ENCODE data around the gene TGFBR2.

TGFBR2 gene

GRCh38 chr3:30586096-30586805 is 20.1 kb upstream of the TGFBR2 start:
- Histone ChIP-seq H3K27ac (no peak overlapping the region), H3K4me1 (ENCODE audit: low read depth, poor library complexity, severe bottlenecking) (no peaks in the 10 kb centered on the region), H3K4me3 (IDR thresholded peaks at IDR 0.05; ENCODE audit: insufficient read depth, low read depth, low read length) (no peak overlapping the region), H3K9ac (no peak overlapping the region), H3K27me3 (ENCODE audit: insufficient read depth, low read depth) (no peaks in the 10 kb centered on the region), H3K4me2 (no peak overlapping the region), H2AFZ (ENCODE audit: low read depth) (no peak overlapping the region), H3K79me2 (ENCODE audit: insufficient read depth, low read depth) (no peaks in the 10 kb centered on the region), H3K36me3 (ENCODE audit: insufficient read depth) (no peaks in the 10 kb centered on the region), H4K20me1 (ENCODE audit: insufficient read depth) (no peaks in the 10 kb centered on the region)
- TF ChIP-seq CTCF (conservative IDR thresholded peaks at IDR 0.05; ENCODE audit: low read depth, low read length) = no peak

GRCh38 chr3:30586806-30587486 is 19.5 kb upstream of the TGFBR2 start:
- H3K27me3 ChIP-seq (ENCODE audit: insufficient read depth, low read depth) = no peaks in the 10 kb centered on the region
- no peak overlapping the region for H3K27ac ChIP-seq
- H2AFZ ChIP-seq (ENCODE audit: low read depth) = no peak overlapping the region
- H3K4me1 ChIP-seq (ENCODE audit: low read depth, poor library complexity, severe bottlenecking) = no peaks in the 10 kb centered on the region
- no peak overlapping the region for H3K9ac ChIP-seq
- no peak overlapping the region for H3K4me3 ChIP-seq (IDR thresholded peaks at IDR 0.05; ENCODE audit: insufficient read depth, low read depth, low read length)
- H3K36me3 ChIP-seq (ENCODE audit: insufficient read depth) = no peaks in the 10 kb centered on the region
- no peak for TF ChIP-seq CTCF (conservative IDR thresholded peaks at IDR 0.05; ENCODE audit: low read depth, low read length)
- H4K20me1 ChIP-seq (ENCODE audit: insufficient read depth) = no peaks in the 10 kb centered on the region
- H3K4me2 ChIP-seq = no peak overlapping the region
- H3K79me2 ChIP-seq (ENCODE audit: insufficient read depth, low read depth) = no peaks in the 10 kb centered on the region

GRCh38 chr3:30587904-30588303 is 18.5 kb upstream of the TGFBR2 start:
- H3K9ac ChIP-seq = no peak overlapping the region
- H3K4me2 ChIP-seq = no peak overlapping the region
- TF ChIP-seq CTCF (conservative IDR thresholded peaks at IDR 0.05; ENCODE audit: low read depth, low read length) = no peak
- no peaks in the 10 kb centered on the region for H3K4me1 ChIP-seq (ENCODE audit: low read depth, poor library complexity, severe bottlenecking)
- H4K20me1 ChIP-seq (ENCODE audit: insufficient read depth) = no peaks in the 10 kb centered on the region
- no peaks in the 10 kb centered on the region for H3K27me3 ChIP-seq (ENCODE audit: insufficient read depth, low read depth)
- no peak overlapping the region for H2AFZ ChIP-seq (ENCODE audit: low read depth)
- H3K4me3 ChIP-seq (IDR thresholded peaks at IDR 0.05; ENCODE audit: insufficient read depth, low read depth, low read length) = no peak overlapping the region
- H3K36me3 ChIP-seq (ENCODE audit: insufficient read depth) = no peaks in the 10 kb centered on the region
- no peak overlapping the region for H3K27ac ChIP-seq
- no peaks in the 10 kb centered on the region for H3K79me2 ChIP-seq (ENCODE audit: insufficient read depth, low read depth)

- H3K4me1 ChIP-seq (ENCODE audit: low read depth, poor library complexity, severe bottlenecking) = peaks cover 17% of the 10 kb centered on the region
- H3K27me3 ChIP-seq (ENCODE audit: insufficient read depth, low read depth) = no peaks in the 10 kb centered on the region
- no peak for TF ChIP-seq CTCF (conservative IDR thresholded peaks at IDR 0.05; ENCODE audit: low read depth, low read length)
- H3K4me3 ChIP-seq (IDR thresholded peaks at IDR 0.05; ENCODE audit: insufficient read depth, low read depth, low read length) = no peak overlapping the region
- H3K27ac ChIP-seq = no peak overlapping the region
- no peaks in the 10 kb centered on the region for H3K36me3 ChIP-seq (ENCODE audit: insufficient read depth)
- H3K79me2 ChIP-seq (ENCODE audit: insufficient read depth, low read depth) = no peaks in the 10 kb centered on the region
- no peak overlapping the region for H3K9ac ChIP-seq
- H2AFZ ChIP-seq (ENCODE audit: low read depth) = no peak overlapping the region
- H3K4me2 ChIP-seq = no peak overlapping the region
- H4K20me1 ChIP-seq (ENCODE audit: insufficient read depth) = no peaks in the 10 kb centered on the region
These were observed 10.2 kb upstream of the TGFBR2 start for GRCh38 chr3:30596152-30596551.
